CD1c-positive myeloid dendritic cell (primary cell): ENCODE measurements around the gene ABCC4.

Experiments
- DNase-seq: peaks from one replicate; pipeline ENCODE4 v3.0.0-alpha.2; 2016; ENCODE audit errors: extremely low spot score

ABCC4 gene

GRCh38 chr13:95050800-95051615 lies 250.2 kb downstream of the ABCC4 start:
- DNase-seq = no peak

- DNase-seq = no peak
Measured at GRCh38 chr13:95049772-95050171, 251.5 kb downstream of the ABCC4 start.

GRCh38 chr13:95044452-95045205 lies 256.6 kb downstream of the ABCC4 start:
- DNase-seq = no peak

GRCh38 chr13:95039415-95039814 lies 261.8 kb downstream of the ABCC4 start:
- no peak for DNase-seq

- no peak for DNase-seq
Measured at GRCh38 chr13:95038949-95039348, 262.3 kb downstream of the ABCC4 start.

- no peak for DNase-seq
Measured at GRCh38 chr13:95035311-95036109, 265.7 kb downstream of the ABCC4 start.

- DNase-seq = no peak
Measured at GRCh38 chr13:95033890-95034289, 267.4 kb downstream of the ABCC4 start.

- no peak for DNase-seq
Measured at GRCh38 chr13:95032121-95032520, 269.1 kb downstream of the ABCC4 start.

- no peak for DNase-seq
Measured at GRCh38 chr13:95030821-95031343, 270.4 kb downstream of the ABCC4 start.

GRCh38 chr13:95027638-95028037 lies 273.6 kb downstream of the ABCC4 start:
- DNase-seq = no peak

GRCh38 chr13:95025116-95025515 lies 276.1 kb downstream of the ABCC4 start:
- no peak for DNase-seq

GRCh38 chr13:95023405-95023804 lies 277.8 kb downstream of the ABCC4 start:
- DNase-seq = no peak

- DNase-seq = no peak
Measured at GRCh38 chr13:95020298-95020987, 280.8 kb downstream of the ABCC4 start.

GRCh38 chr13:95019886-95020285 lies 281.4 kb downstream of the ABCC4 start:
- DNase-seq = no peak

GRCh38 chr13:95007322-95007721 lies 293.9 kb downstream of the ABCC4 start:
- no peak for DNase-seq

GRCh38 chr13:95005300-95005699 lies 296.0 kb downstream of the ABCC4 start:
- no peak for DNase-seq

- DNase-seq = no peak
Measured at GRCh38 chr13:95003019-95003813, 298.0 kb downstream of the ABCC4 start.

GRCh38 chr13:95002126-95002525 lies 299.1 kb downstream of the ABCC4 start:
- no peak for DNase-seq

GRCh38 chr13:94999871-95000270 lies 301.4 kb downstream of the ABCC4 start:
- DNase-seq = no peak

- no peak for DNase-seq
Measured at GRCh38 chr13:94997126-94997525, 304.1 kb downstream of the ABCC4 start.

GRCh38 chr13:94996445-94996844 lies 304.8 kb downstream of the ABCC4 start:
- DNase-seq = no peak
